HepG2 (cell line): ENCODE results near the gene FAM83G. TPM values are rescaled to one million over a fixed set of nuclear protein-coding genes. Genes with fewer than 3 reads are reported as not detected.

ENCODE experiments used
- ELF1 ChIP-seq: sonication (generic); formaldehyde crosslinking; IDR thresholded peaks from 2 replicates; pipeline ENCODE4 v1.4.0; 2020; ENCODE audit warnings: missing genetic modification reagents
- MAFF ChIP-seq: IDR thresholded peaks from 2 replicates; pipeline ENCODE4 v1.6.1; 2011; ENCODE audit warnings: low read depth, low read length, improper control_type of control experiment
- PRMT3 ChIP-seq: sonication (generic); formaldehyde crosslinking; IDR thresholded peaks from 2 replicates; pipeline ENCODE4 v1.8.1; 2022; ENCODE audit warnings: low read depth, mild to moderate bottlenecking, moderate library complexity, missing genetic modification reagents, borderline replicate concordance
- RAD51 ChIP-seq: fragments of 450-650 bp; IDR thresholded peaks from 2 replicates; pipeline ENCODE4 v1.6.1; 2016; ENCODE audit warnings: borderline replicate concordance
- TBX2 ChIP-seq: sonication (generic); formaldehyde crosslinking; IDR thresholded peaks from 2 replicates; pipeline ENCODE4 v1.5.0; 2020; ENCODE audit warnings: missing genetic modification reagents, mild to moderate bottlenecking, borderline replicate concordance
- ZNF782 ChIP-seq: sonication (generic); formaldehyde crosslinking; IDR thresholded peaks from 2 replicates; pipeline ENCODE4 v1.4.0; 2020; ENCODE audit warnings: missing genetic modification reagents, mild to moderate bottlenecking, borderline replicate concordance
- polyA plus RNA-seq, 8 experiments: library from polyadenylated mRNA; depleted of rRNA in 3 of 8; stranded (reverse) in 7 of 8; unstranded in 1 of 8; fragments of >200 nt; fragmentation: Illumina TruSeq in 4 of 8; extraction: Trizol in 4 of 8; gene quantifications; 2 replicates each; pipeline versions ENCODE4 v1.2.1 to v1.2.3, GENCODE V29; 2011 to 2016; ENCODE audit warnings: low read depth in 4 of 8, missing spikeins in 1 of 8, mixed read lengths in 1 of 8; ENCODE audit not compliant: insufficient read depth in 1 of 8
- total RNA-seq, 5 experiments: library from RNA; depleted of rRNA; stranded (reverse); fragments of >200 nt; fragmentation: Illumina TruSeq; extraction: Trizol; gene quantifications; 2 replicates each; pipeline ENCODE4 v1.2.3, GENCODE V29; 2016; ENCODE audit warnings: low read depth in 1 of 5
- TF ChIP-seq, protein P1 (sequence below): sonication (generic); formaldehyde crosslinking; IDR thresholded peaks from 2 replicates; pipeline ENCODE4 v1.4.0; 2020; ENCODE audit warnings: mild to moderate bottlenecking, missing genetic modification reagents
- TF ChIP-seq, protein P2 (sequence below): sonication (generic); formaldehyde crosslinking; IDR thresholded peaks from 2 replicates; pipeline ENCODE4 v1.8.1; 2023; ENCODE audit warnings: mild to moderate bottlenecking, moderate library complexity, missing genetic modification reagents
- TF ChIP-seq, protein P3 (sequence below): IDR thresholded peaks from 2 replicates; pipeline ENCODE4 v1.6.1; 2016
- TF ChIP-seq, protein P4 (sequence below): sonication (generic); formaldehyde crosslinking; IDR thresholded peaks from 2 replicates; pipeline ENCODE4 v1.4.0; 2020; ENCODE audit warnings: mild to moderate bottlenecking, missing genetic modification reagents
- TF ChIP-seq, protein P5 (sequence below): sonication (generic); formaldehyde crosslinking; IDR thresholded peaks from 2 replicates; pipeline ENCODE4 v1.4.0; 2020; ENCODE audit warnings: missing genetic modification reagents

The FAM83G gene
- total and polyA plus RNA-seq, 2 of the 13 experiments (the other 11 are each of a cell fraction or from before 2014, with no cell fraction given) = 13.7 to 18.6 TPM

DNA sequence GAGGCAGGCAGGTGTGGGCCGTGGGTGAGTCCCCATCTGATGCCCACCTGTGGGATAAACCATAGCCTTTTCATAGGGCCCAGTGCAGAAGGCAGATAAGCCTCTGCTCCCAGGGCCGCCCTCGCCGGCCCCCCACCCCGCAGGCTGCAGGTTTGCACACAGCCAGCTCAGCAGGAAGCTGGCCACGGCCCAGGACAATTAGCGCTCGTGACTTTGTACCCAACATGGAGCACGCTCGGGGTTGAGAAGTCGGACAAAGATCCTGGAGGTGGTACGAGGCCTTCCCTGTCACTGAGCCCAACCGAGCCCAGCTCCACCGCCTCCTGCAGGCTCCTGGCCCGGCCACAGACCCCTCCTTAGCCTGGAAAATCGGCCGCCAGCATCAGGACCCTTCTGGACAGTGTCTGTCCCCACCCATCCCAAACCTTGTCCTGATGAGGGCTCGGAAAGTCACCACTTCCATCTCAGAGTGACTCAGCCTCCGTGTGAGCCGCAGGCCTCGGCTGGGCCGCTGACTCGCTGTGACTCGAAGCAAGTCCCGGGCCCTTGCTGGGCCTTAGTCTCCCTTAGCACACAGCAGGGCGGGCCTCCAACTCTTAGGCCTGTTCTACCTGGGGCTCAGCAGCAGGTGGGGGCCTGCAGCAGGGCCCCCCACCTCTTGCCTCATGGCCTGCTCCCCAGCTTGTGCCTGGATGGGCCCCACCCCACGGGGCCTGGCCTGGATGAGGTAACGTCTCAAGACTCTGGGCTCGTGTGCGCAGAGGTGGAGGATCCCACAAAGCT is 22.7 kb downstream of the FAM83G start (continued):
- TF ChIP-seq, protein P1, sequence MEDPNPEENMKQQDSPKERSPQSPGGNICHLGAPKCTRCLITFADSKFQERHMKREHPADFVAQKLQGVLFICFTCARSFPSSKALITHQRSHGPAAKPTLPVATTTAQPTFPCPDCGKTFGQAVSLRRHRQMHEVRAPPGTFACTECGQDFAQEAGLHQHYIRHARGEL = no peak
- TF ChIP-seq RAD51 (no peak), TBX2 (peak; percentile 77; the same call in 1 of the 2 replicates), PRMT3 (no peak), MAFF (peak; percentile 41; the same call in 1 of the 2 replicates), ELF1 (CRISPR knock-in tag) (peak; percentile 59), ZNF782 (CRISPR knock-in tag) (0 out of 2 replicates have a peak, but pooled peaks have one; percentile 43)
- TF ChIP-seq, protein P2, sequence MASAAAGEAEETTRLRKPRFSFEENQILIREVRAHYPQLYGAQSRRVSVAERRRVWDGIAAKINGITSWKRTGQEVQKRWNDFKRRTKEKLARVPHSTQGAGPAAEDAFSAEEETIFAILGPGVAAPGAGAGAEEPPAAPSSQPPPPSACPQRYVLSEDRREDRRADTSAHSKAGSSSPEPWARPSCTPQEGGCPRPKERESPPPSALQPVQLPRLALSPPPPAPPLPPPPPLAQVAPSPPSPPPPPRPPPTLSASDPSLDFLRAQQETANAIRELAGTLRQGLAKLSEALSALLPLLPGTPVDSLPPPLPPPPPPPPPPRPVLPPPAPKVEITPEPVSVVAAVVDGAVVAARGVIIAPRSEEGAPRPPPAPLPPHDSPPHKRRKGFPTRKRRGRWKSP (CRISPR knock-in tag) = 0 out of 2 replicates have a peak, but pooled peaks have one; percentile 40
- TF ChIP-seq, protein P3, sequence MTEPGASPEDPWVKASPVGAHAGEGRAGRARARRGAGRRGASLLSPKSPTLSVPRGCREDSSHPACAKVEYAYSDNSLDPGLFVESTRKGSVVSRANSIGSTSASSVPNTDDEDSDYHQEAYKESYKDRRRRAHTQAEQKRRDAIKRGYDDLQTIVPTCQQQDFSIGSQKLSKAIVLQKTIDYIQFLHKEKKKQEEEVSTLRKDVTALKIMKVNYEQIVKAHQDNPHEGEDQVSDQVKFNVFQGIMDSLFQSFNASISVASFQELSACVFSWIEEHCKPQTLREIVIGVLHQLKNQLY (CRISPR knock-in tag) = peak; percentile 59; the same call in 1 of the 2 replicates
- TF ChIP-seq, protein P4, sequence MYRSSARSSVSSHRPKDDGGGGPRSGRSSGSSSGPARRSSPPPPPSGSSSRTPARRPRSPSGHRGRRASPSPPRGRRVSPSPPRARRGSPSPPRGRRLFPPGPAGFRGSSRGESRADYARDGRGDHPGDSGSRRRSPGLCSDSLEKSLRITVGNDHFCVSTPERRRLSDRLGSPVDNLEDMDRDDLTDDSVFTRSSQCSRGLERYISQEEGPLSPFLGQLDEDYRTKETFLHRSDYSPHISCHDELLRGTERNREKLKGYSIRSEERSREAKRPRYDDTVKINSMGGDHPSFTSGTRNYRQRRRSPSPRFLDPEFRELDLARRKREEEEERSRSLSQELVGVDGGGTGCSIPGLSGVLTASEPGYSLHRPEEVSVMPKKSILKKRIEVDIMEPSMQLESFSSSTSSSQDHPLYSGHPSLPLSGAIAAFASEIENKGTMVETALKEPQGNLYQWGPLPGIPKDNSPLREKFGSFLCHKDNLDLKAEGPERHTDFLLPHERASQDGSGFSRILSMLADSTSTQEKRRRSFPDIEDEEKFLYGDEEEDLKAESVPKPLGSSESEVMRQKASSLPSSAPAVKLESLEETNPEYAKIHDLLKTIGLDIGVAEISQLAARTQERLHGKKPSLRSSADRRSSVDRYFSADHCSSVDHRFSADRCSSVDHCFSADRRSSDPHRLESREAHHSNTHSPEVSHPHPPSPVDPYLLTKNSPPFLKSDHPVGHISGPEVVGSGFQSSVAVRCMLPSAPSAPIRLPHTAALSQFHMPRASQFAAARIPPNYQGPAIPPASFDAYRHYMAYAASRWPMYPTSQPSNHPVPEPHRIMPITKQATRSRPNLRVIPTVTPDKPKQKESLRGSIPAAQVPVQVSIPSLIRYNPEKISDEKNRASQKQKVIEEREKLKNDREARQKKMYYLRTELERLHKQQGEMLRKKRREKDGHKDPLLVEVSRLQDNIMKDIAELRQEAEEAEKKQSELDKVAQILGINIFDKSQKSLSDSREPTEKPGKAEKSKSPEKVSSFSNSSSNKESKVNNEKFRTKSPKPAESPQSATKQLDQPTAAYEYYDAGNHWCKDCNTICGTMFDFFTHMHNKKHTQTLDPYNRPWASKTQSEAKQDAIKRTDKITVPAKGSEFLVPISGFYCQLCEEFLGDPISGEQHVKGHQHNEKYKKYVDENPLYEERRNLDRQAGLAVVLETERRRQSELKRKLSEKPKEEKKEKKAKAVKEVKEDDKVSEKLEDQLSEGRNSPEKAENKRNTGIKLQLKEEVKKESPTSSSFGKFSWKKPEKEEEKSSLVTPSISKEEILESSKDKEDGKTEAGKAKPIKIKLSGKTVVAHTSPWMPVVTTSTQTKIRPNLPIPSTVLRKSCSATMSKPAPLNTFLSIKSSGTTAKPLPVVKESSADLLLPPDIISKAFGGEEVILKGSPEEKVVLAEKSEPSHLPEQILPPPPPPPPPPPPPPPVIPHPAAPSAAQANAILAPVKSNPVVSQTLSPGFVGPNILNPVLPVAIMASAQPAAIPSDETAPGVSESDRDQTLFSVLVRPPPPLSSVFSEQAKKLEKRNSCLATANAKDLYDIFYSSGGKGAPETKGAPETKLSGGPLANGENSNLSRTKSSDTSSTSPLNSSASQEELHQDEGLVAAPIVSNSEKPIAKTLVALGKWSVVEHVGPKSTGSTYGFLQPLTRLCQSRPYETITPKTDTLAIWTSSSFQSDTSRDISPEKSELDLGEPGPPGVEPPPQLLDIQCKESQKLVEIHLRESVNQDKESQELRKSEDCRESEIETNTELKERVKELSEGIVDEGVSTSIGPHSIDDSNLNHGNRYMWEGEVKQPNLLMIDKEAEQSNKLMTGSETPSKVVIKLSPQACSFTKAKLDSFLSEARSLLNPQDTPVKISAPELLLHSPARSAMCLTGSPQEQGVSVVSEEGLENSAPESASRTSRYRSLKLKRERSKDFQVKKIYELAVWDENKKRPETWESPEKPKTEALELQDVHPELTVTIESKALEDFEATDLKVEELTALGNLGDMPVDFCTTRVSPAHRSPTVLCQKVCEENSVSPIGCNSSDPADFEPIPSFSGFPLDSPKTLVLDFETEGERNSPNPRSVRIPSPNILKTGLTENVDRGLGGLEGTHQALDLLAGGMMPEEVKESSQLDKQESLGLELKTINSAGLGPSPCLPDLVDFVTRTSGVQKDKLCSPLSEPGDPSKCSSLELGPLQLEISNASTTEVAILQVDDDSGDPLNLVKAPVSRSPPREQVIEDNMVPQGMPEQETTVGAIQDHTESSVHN (CRISPR knock-in tag) = 0 out of 2 replicates have a peak, but pooled peaks have one; percentile 23
- TF ChIP-seq, protein P5, sequence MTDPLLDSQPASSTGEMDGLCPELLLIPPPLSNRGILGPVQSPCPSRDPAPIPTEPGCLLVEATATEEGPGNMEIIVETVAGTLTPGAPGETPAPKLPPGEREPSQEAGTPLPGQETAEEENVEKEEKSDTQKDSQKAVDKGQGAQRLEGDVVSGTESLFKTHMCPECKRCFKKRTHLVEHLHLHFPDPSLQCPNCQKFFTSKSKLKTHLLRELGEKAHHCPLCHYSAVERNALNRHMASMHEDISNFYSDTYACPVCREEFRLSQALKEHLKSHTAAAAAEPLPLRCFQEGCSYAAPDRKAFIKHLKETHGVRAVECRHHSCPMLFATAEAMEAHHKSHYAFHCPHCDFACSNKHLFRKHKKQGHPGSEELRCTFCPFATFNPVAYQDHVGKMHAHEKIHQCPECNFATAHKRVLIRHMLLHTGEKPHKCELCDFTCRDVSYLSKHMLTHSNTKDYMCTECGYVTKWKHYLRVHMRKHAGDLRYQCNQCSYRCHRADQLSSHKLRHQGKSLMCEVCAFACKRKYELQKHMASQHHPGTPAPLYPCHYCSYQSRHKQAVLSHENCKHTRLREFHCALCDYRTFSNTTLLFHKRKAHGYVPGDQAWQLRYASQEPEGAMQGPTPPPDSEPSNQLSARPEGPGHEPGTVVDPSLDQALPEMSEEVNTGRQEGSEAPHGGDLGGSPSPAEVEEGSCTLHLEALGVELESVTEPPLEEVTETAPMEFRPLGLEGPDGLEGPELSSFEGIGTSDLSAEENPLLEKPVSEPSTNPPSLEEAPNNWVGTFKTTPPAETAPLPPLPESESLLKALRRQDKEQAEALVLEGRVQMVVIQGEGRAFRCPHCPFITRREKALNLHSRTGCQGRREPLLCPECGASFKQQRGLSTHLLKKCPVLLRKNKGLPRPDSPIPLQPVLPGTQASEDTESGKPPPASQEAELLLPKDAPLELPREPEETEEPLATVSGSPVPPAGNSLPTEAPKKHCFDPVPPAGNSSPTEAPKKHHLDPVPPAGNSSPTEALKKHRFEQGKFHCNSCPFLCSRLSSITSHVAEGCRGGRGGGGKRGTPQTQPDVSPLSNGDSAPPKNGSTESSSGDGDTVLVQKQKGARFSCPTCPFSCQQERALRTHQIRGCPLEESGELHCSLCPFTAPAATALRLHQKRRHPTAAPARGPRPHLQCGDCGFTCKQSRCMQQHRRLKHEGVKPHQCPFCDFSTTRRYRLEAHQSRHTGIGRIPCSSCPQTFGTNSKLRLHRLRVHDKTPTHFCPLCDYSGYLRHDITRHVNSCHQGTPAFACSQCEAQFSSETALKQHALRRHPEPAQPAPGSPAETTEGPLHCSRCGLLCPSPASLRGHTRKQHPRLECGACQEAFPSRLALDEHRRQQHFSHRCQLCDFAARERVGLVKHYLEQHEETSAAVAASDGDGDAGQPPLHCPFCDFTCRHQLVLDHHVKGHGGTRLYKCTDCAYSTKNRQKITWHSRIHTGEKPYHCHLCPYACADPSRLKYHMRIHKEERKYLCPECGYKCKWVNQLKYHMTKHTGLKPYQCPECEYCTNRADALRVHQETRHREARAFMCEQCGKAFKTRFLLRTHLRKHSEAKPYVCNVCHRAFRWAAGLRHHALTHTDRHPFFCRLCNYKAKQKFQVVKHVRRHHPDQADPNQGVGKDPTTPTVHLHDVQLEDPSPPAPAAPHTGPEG = no peak
